ENCODE measurements around the gene UAP1L1.

DNA sequence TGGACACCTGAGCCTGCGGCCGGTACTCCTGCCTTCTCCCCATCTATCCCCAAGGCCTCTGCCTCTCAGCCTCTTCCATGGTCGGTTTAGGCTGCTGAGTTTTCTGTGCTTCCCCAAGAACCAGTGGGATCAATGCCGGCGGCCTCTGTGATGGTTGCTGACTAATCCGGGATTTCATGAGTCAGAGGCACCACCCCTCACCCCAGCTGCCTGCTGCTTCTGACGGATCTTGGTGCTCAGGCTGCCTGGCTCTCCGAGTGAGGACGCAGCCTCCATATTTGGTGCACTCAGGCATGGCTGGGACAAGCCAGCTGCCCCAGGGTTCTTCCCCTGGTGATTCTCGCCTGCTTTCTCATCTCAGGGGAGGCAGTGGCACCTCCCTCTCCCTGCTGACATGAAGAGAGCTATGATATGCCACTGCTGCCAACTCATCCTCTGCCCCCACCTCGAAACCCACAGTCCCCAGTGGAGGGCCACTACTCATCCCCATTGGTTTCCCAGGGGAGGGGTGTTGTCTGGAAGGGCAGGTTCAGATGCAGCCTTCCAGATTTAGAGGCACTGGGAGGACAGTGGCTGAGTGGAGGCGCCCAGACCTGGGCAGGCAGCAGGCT lies 6.2 kb downstream of the UAP1L1 start:
- TF ChIP-seq, protein P1, sequence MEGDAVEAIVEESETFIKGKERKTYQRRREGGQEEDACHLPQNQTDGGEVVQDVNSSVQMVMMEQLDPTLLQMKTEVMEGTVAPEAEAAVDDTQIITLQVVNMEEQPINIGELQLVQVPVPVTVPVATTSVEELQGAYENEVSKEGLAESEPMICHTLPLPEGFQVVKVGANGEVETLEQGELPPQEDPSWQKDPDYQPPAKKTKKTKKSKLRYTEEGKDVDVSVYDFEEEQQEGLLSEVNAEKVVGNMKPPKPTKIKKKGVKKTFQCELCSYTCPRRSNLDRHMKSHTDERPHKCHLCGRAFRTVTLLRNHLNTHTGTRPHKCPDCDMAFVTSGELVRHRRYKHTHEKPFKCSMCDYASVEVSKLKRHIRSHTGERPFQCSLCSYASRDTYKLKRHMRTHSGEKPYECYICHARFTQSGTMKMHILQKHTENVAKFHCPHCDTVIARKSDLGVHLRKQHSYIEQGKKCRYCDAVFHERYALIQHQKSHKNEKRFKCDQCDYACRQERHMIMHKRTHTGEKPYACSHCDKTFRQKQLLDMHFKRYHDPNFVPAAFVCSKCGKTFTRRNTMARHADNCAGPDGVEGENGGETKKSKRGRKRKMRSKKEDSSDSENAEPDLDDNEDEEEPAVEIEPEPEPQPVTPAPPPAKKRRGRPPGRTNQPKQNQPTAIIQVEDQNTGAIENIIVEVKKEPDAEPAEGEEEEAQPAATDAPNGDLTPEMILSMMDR (IDR thresholded peaks at IDR 0.05): no peak
- no peak for TF ChIP-seq ZFX (IDR thresholded peaks at IDR 0.05; ENCODE audit: borderline replicate concordance)
